Kasumi-1 (cell line): Measurements from ENCODE around the gene C14orf132.

ENCODE experiments used
- DNase-seq, 2 experiments: peaks; one replicate each; lab custom pipeline; 2025; lab: John Stamatoyannopoulos, UW

C14orf132 gene

GRCh38 chr14:96098309-96098998, 59.3 kb downstream of the C14orf132 start:
- peak in 1 of 2 experiments; percentile 0 for DNase-seq

GRCh38 chr14:96098999-96099335, 59.8 kb downstream of the C14orf132 start:
- DNase-seq: no peak

GRCh38 chr14:96100161-96101064, 61.3 kb downstream of the C14orf132 start:
- peak; percentile 79 for DNase-seq

- DNase-seq: no peak
Measured at GRCh38 chr14:96102081-96102856, 63.1 kb downstream of the C14orf132 start.

- DNase-seq: no peak
Measured at GRCh38 chr14:96103075-96103474, 63.9 kb downstream of the C14orf132 start.

- DNase-seq: no peak
Measured at GRCh38 chr14:96103560-96104460, 64.6 kb downstream of the C14orf132 start.

- DNase-seq: no peak
Measured at GRCh38 chr14:96104469-96105057, 65.4 kb downstream of the C14orf132 start.

- no peak for DNase-seq
Measured at GRCh38 chr14:96105089-96105925, 66.1 kb downstream of the C14orf132 start.

- no peak for DNase-seq
Measured at GRCh38 chr14:96105926-96106441, 66.8 kb downstream of the C14orf132 start.

- DNase-seq: no peak
Measured at GRCh38 chr14:96106891-96107290, 67.7 kb downstream of the C14orf132 start.

- DNase-seq: no peak
Measured at GRCh38 chr14:96108061-96108795, 69.1 kb downstream of the C14orf132 start.

- DNase-seq: no peak
Measured at GRCh38 chr14:96108911-96109310, 69.7 kb downstream of the C14orf132 start.

GRCh38 chr14:96109596-96110355, 70.6 kb downstream of the C14orf132 start:
- no peak for DNase-seq

GRCh38 chr14:96112032-96112431, 72.9 kb downstream of the C14orf132 start:
- DNase-seq: no peak

- DNase-seq: no peak
Measured at GRCh38 chr14:96114002-96114401, 74.8 kb downstream of the C14orf132 start.

- DNase-seq: no peak
Measured at GRCh38 chr14:96117101-96117897, 78.1 kb downstream of the C14orf132 start.

- no peak for DNase-seq
Measured at GRCh38 chr14:96117960-96118359, 78.8 kb downstream of the C14orf132 start.

GRCh38 chr14:96118391-96118790, 79.2 kb downstream of the C14orf132 start:
- no peak for DNase-seq
